AG10803 (cell line): ENCODE results near the gene HUNK.

Experiments used
- DNase-seq: peaks from one replicate; pipeline ENCODE4 v3.0.0; 2010; ENCODE audit warnings: low read depth
- H3K4me3 ChIP-seq: 2 replicates; pipeline ENCODE4 v1.5.1; 2011; ENCODE audit warnings: mild to moderate bottlenecking, low read length, control low read depth
- TF ChIP-seq, protein P1 (sequence below): conservative IDR thresholded peaks from 2 replicates; pipeline ENCODE4 v1.5.1; 2011; ENCODE audit warnings: mild to moderate bottlenecking, low read length, control low read depth, inconsistent platforms

Gene HUNK

DNA sequence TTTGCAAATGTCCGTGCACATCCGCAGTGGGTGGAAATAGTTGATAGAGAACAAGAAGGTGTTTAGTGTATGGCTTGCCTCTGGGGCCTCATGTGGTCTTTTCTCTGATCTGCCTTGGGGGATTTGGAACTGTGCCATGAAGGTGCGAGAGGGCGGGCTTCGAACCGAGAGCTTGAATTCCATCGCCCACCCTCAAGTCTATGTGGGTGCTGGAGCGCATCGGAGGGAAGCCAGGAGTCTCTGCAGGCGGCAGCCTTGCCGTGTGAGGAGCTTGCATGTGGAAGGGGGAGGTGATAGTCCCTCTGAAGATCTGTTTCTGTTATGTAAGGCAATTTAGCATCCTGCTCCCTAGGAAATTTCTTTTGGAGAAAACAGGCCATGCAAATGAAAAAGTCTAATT is 119.6 kb downstream of the HUNK start:
- TF ChIP-seq, protein P1, sequence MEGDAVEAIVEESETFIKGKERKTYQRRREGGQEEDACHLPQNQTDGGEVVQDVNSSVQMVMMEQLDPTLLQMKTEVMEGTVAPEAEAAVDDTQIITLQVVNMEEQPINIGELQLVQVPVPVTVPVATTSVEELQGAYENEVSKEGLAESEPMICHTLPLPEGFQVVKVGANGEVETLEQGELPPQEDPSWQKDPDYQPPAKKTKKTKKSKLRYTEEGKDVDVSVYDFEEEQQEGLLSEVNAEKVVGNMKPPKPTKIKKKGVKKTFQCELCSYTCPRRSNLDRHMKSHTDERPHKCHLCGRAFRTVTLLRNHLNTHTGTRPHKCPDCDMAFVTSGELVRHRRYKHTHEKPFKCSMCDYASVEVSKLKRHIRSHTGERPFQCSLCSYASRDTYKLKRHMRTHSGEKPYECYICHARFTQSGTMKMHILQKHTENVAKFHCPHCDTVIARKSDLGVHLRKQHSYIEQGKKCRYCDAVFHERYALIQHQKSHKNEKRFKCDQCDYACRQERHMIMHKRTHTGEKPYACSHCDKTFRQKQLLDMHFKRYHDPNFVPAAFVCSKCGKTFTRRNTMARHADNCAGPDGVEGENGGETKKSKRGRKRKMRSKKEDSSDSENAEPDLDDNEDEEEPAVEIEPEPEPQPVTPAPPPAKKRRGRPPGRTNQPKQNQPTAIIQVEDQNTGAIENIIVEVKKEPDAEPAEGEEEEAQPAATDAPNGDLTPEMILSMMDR: no peak
- no peak for DNase-seq
- H3K4me3 ChIP-seq: no peak overlapping the region

DNA sequence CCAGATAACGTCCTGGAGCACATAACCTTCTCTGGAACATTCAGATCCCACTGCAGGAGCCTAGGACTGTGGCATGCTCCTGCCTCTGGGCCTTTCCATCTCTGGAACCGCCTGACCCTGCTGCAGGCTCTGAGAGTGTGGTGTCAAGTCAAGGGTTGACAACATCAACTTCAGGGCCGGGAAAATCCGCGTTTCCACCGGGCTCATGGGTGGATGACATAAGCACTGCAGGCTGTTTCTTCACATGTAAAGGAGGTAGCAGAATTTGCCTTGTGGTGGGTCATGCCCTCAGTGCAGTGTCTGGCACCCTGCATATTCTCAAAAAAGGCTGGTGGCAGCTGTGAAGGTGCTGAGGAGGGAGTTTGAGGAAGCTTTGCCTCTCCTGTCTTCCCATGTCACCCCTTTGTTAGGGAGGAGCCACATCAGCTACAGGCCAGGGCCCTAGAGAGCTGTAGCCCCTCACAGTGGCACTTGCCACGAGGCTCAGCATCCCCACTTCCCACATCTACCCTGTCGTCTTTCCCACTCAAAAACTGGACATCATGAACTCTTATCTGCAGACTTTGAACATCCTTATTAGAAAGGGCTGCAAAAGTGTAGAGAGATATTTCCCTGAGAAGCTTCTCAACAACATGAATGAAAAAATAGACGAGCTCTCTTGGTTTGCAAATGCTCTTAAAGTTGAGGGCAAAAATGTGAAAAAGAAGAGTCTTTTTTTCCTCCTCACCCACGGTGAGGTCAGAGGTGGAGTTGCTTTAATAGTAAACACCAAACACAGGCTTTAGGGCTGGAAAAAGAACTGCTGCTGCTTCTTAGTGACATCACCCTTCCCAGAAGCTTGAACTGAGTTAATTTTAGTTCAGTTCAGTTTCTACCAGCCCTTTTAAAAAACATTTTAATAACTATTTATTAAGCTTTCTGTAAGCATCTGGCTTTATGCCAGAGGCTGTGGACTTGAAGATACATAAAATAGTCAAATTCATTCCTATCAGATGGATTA is 121.3 kb downstream of the HUNK start:
- TF ChIP-seq, protein P1: no peak
- H3K4me3 ChIP-seq: no peak overlapping the region
- DNase-seq: no peak

DNA sequence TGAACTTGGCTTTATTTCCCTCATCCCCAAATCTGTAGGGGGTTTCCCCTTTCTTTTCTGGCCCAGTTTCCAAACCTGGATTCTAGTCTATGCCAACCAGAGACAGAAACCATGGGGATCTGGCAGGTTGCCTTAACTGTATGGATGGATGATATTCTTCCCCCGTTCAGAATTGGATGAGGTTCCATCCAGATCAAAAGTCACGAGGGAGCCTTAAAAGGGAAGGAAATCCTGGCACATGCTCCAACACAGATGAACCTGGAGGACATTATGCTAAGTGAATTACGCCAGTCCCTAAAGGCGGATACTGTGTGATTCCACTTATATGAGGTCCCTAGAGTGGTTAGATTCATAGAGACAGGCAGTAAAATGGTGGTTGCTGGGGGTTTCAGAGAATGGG is 124.4 kb downstream of the HUNK start:
- TF ChIP-seq, protein P1: no peak
- DNase-seq: no peak
- no peak overlapping the region for H3K4me3 ChIP-seq

DNA sequence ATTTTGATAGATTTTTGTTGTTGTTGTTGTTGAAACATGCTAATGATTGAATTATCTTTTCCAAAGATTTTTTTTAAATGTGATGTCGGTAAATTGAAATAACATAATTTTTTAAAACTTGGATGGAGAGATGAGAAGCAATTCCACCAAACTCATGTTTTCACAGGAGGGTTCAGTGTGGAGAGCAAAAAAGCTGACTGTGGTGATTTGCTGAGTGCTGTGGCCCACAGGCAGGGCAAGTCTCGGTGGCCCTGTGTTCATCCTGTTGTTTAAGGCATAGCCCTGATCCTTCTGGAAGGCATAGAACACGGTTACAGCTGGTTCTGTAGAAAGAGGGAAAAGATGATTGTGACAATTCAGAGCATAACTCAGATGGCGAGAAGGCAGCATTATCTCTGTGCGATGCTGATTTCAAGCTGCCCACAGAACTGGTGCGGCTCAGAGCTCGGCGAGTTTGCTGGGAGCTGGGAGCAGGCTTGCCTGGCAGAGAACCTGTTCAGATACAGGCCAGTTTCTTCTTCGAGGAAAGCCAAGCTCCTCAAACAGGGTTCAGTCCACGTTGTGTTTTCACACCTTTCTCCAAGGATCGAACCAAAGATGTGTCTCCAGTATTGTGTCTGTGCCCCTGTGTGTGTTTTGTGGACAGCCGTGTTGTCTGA is 127.1 kb downstream of the HUNK start:
- TF ChIP-seq, protein P1: no peak
- no peak overlapping the region for H3K4me3 ChIP-seq
- DNase-seq: no peak

DNA sequence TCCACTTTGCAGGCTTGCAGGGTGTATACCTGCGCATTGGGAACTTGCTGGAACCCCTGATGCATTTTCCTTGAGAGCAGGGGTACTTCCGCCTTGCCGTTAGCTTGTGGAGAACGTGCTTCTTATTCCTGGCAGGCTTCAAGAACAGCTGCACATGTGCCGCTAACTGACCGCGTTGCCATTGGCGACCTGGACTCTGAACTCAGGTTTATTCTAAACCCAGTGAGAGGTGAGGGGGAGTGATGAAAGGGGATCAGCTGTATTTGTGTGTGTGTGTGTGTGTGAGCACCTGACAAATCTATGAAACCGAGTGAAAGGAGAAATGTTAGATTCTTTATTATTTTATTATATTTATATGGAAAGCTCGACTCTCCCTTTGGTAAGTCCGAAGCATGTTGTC is 128.6 kb downstream of the HUNK start:
- TF ChIP-seq, protein P1: no peak
- H3K4me3 ChIP-seq: no peak overlapping the region
- no peak for DNase-seq

DNA sequence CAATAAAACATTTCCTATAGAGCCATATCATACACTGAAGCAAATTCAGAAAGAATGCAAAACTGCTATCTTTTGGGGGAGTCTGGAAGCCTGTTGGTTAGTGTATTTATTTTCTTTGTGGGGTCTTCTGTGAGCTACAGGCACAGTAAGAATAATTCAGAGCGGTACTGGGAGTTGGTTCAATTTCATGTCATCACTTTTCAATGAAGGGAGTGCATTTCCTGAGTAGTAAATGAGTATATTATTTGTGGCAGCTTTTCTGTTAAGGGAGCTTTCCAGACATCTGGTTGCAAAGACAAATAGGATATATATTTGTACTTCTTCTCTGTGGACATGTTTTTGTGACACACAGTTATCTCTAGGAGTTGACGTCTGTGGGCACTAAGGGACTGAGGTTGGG is 130.6 kb downstream of the HUNK start:
- no peak overlapping the region for H3K4me3 ChIP-seq
- DNase-seq: no peak
- TF ChIP-seq, protein P1: no peak
